Thoracic aorta (tissue), 2 donors: Measurements from ENCODE around the gene PTPRH. TPM values are rescaled to one million over a fixed set of nuclear protein-coding genes. Genes with fewer than 3 reads are reported as not detected.
A peak's percentile ranks its signal among the peaks of the same experiment; 100 is the strongest.

Source experiments
- ATAC-seq: fragments of 150-250 bp; one replicate; pipeline ENCODE4 v1.8.0; 2017; ENCODE audit warnings: low read depth; ENCODE audit not compliant: insufficient number of reproducible peaks, low FRiP score
- DNase-seq: peaks from one replicate; pipeline ENCODE4 v3.0.0-alpha.2; 2020; ENCODE audit warnings: low spot score
- H3K27ac ChIP-seq, 2 donors: fragments of 200-600 bp; sonication (generic); 1 replicate in 1 of 2; 2 replicates in 1 of 2; pipeline ENCODE4 v1.5.1; 2016; ENCODE audit warnings: mild to moderate bottlenecking in 2 of 2, moderate library complexity in 2 of 2
- H3K27me3 ChIP-seq: fragments of 200-600 bp; sonication (generic); replicated peaks from 2 replicates; pipeline ENCODE4 v1.6.0; 2016; ENCODE audit warnings: mild to moderate bottlenecking; ENCODE audit not compliant: insufficient read depth
- H3K36me3 ChIP-seq: fragments of 200-600 bp; sonication (generic); one replicate; pipeline ENCODE4 v1.5.1; 2016
- H3K4me1 ChIP-seq, 2 donors: fragments of 200-600 bp; sonication (generic); 1 replicate in 1 of 2; 2 replicates in 1 of 2; pipeline versions ENCODE4 v1.5.1 to v1.6.0; 2016; ENCODE audit warnings: low read depth in 2 of 2, mild to moderate bottlenecking in 1 of 2; ENCODE audit not compliant: control insufficient read depth in 1 of 2
- H3K4me3 ChIP-seq: fragments of 200-600 bp; sonication (generic); 2 replicates; pipeline ENCODE4 v1.5.1; 2016; ENCODE audit warnings: mild to moderate bottlenecking
- H3K9me3 ChIP-seq: fragments of 200-600 bp; sonication (generic); 2 replicates; pipeline ENCODE4 v1.5.1; 2016
- CTCF ChIP-seq: fragments of 200-600 bp; sonication (generic); IDR thresholded peaks from one replicate; pipeline ENCODE4 v1.5.1; 2019; ENCODE audit warnings: antibody characterized with exemption
- total RNA-seq, 2 donors: library from RNA; depleted of rRNA; stranded (reverse); fragments of >200 nt; gene quantifications; one replicate each; pipeline versions ENCODE4 v1.1.0 to v1.2.3, GENCODE V29; 2016

Gene PTPRH
- total RNA-seq, 2 donors from 2014 or later, result 0.14 to 1.1 TPM

DNA sequence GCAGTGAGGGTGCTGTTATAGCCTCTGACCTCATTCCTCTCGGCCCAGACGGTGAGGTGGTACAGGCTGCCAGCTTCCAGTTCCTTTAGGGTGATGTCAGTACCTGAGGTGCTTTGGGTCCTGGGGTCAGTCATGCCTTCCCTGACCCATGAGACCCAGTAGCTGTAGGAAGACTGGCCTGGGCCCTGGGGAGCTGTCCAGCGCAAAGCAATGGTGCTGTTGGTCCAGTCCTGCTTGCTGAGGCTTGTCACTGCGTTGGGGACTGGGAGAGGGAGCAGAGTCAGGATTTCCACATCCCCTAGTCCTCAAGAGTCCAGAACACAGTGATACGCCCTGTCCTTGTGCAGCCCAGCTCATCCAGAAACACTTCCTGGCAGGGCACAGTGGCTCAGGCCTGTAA lies 10.7 kb downstream of the PTPRH start:
- no peak for DNase-seq
- H3K4me3 ChIP-seq, result no peak overlapping the region
- no peaks in the 10 kb centered on the region for H3K27me3 ChIP-seq
- no peak for ATAC-seq
- TF ChIP-seq CTCF, result no peak
- no peak overlapping the region for H3K27ac ChIP-seq
- H3K36me3 ChIP-seq, result no peaks in the 10 kb centered on the region
- H3K9me3 ChIP-seq, result no peaks in the 10 kb centered on the region
- no peaks in the 10 kb centered on the region for H3K4me1 ChIP-seq

GRCh38 chr19:55197528-55197927 lies 11.8 kb downstream of the PTPRH start:
- no peaks in the 10 kb centered on the region for H3K9me3 ChIP-seq
- H3K27me3 ChIP-seq, result no peaks in the 10 kb centered on the region
- H3K4me3 ChIP-seq, result no peak overlapping the region
- no peaks in the 10 kb centered on the region for H3K36me3 ChIP-seq
- no peaks in the 10 kb centered on the region for H3K4me1 ChIP-seq
- no peak for DNase-seq
- TF ChIP-seq CTCF, result no peak
- ATAC-seq, result no peak
- no peak overlapping the region for H3K27ac ChIP-seq

- H3K4me3 ChIP-seq, result no peak overlapping the region
- DNase-seq (no peak), ATAC-seq (no peak)
- H3K27ac ChIP-seq, result no peak overlapping the region
- TF ChIP-seq CTCF, result no peak
- H3K36me3 ChIP-seq, result no peaks in the 10 kb centered on the region
- no peaks in the 10 kb centered on the region for H3K4me1 ChIP-seq
- no peaks in the 10 kb centered on the region for H3K9me3 ChIP-seq
- no peaks in the 10 kb centered on the region for H3K27me3 ChIP-seq
Measured at GRCh38 chr19:55196803-55197202, 12.5 kb downstream of the PTPRH start.

GRCh38 chr19:55193481-55193880 lies 15.8 kb downstream of the PTPRH start:
- no peak for DNase-seq
- no peaks in the 10 kb centered on the region for H3K27me3 ChIP-seq
- no peak overlapping the region for H3K27ac ChIP-seq
- H3K4me1 ChIP-seq, result no peaks in the 10 kb centered on the region
- TF ChIP-seq CTCF, result no peak
- H3K9me3 ChIP-seq, result no peaks in the 10 kb centered on the region
- H3K4me3 ChIP-seq, result no peak overlapping the region
- no peak for ATAC-seq
- H3K36me3 ChIP-seq, result no peaks in the 10 kb centered on the region

- Histone ChIP-seq H3K4me3 (no peak overlapping the region), H3K36me3 (no peaks in the 10 kb centered on the region), H3K27ac (no peak overlapping the region), H3K4me1 (no peaks in the 10 kb centered on the region), H3K27me3 (no peaks in the 10 kb centered on the region), H3K9me3 (no peaks in the 10 kb centered on the region)
- TF ChIP-seq CTCF, result no peak
- ATAC-seq (peak; percentile 36), DNase-seq (no peak)
Measured at GRCh38 chr19:55189403-55189835, 19.9 kb downstream of the PTPRH start.
